Smooth muscle cell (in vitro differentiated cells): ENCODE data around the gene HNRNPH3. TPM values are rescaled to one million over a fixed set of nuclear protein-coding genes. Genes with fewer than 3 reads are reported as not detected.

ENCODE experiments used
- DNase-seq: peaks from one replicate; lab custom pipeline; 2025; ENCODE audit not compliant: unreplicated experiment; lab: John Stamatoyannopoulos, UW
- H2AFZ ChIP-seq: fragments of 200-600 bp; sonication (generic); 2 replicates; pipeline ENCODE4 v1.6.0; 2016; ENCODE audit warnings: antibody characterized with exemption, low read depth, mild to moderate bottlenecking
- H3F3A ChIP-seq: fragments of 200-600 bp; sonication (generic); 2 replicates; pipeline ENCODE4 v1.6.0; 2017; ENCODE audit warnings: antibody characterized with exemption, low read depth
- H3K27ac ChIP-seq: fragments of 200-600 bp; sonication (generic); 2 replicates; pipeline ENCODE4 v1.5.1; 2016; ENCODE audit warnings: low read depth, mild to moderate bottlenecking
- H3K27me3 ChIP-seq: fragments of 200-600 bp; sonication (generic); 2 replicates; pipeline ENCODE4 v1.6.1; 2016; ENCODE audit warnings: low read depth, mild to moderate bottlenecking
- H3K36me3 ChIP-seq: fragments of 200-600 bp; sonication (generic); 2 replicates; pipeline ENCODE4 v1.5.1; 2016; ENCODE audit warnings: low read depth
- H3K4me1 ChIP-seq: fragments of 200-600 bp; sonication (generic); 2 replicates; pipeline ENCODE4 v1.5.1; 2016; ENCODE audit warnings: low read depth
- H3K4me2 ChIP-seq: fragments of 200-600 bp; sonication (generic); 2 replicates; pipeline ENCODE4 v1.6.0; 2016; ENCODE audit warnings: mild to moderate bottlenecking
- H3K4me3 ChIP-seq: fragments of 200-600 bp; sonication (generic); 2 replicates; pipeline ENCODE4 v1.5.1; 2016; ENCODE audit warnings: mild to moderate bottlenecking
- H3K79me2 ChIP-seq: fragments of 200-600 bp; sonication (generic); 2 replicates; pipeline ENCODE4 v1.6.0; 2016; ENCODE audit warnings: low read depth, mild to moderate bottlenecking
- H3K9ac ChIP-seq: fragments of 200-600 bp; sonication (generic); 2 replicates; pipeline ENCODE4 v1.6.0; 2016; ENCODE audit warnings: low read depth
- H3K9me3 ChIP-seq: fragments of 200-600 bp; sonication (generic); replicated peaks from 2 replicates; pipeline ENCODE4 v1.5.1; 2016; ENCODE audit warnings: low read depth
- H4K20me1 ChIP-seq: fragments of 200-600 bp; sonication (generic); 2 replicates; pipeline ENCODE4 v1.6.0; 2016; ENCODE audit warnings: low read depth
- CTCF ChIP-seq: fragments of 200-600 bp; sonication (generic); IDR thresholded peaks from 2 replicates; pipeline ENCODE4 v1.5.1; 2017; ENCODE audit warnings: borderline replicate concordance, mild to moderate bottlenecking, antibody characterized with exemption; ENCODE audit not compliant: insufficient read depth, poor library complexity, severe bottlenecking
- WGBS: methylation state at CpG from one replicate; pipeline ENCODE4 v1.1.7; 2016; ENCODE audit warnings: low lambda C conversion rate; 5-methylcytosine and 5-hydroxymethylcytosine counted together
- polyA plus RNA-seq: library from polyadenylated mRNA; unstranded; fragments of >200 nt; fragmentation: Nextera tagmentation; extraction: Ambion mirVana; gene quantifications from 2 replicates; pipeline ENCODE4 v1.2.1, GENCODE V29; 2016
- total RNA-seq: library from RNA; depleted of rRNA; stranded (reverse); fragments of >200 nt; gene quantifications from 2 replicates; pipeline ENCODE4 v1.2.3, GENCODE V29; 2014

Gene HNRNPH3
- total and polyA plus RNA-seq, 2 experiments from 2014 or later = 31.2 to 143 TPM

DNA sequence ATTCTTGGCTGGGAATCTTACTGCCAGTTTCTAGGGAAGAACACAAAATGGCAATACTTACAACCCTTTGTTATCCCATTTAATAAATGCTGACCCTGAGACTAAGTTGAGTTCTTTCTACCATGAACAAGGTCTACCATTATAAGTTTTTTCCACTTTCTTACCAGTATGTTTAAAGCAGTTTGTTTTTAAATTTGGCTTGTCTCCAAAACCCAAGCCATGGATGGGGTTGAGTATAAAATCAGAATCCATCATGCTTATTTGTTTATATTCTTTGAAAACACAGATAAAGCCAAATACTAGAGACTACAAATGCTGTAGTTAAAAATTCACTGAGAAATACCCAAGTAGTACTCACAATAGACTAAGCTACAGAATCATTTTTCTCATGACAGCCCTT, 41.1 kb upstream of the HNRNPH3 start:
- Histone ChIP-seq H3F3A (no peaks in the 10 kb centered on the region), H2AFZ (no peak overlapping the region), H3K4me1 (no peaks in the 10 kb centered on the region), H3K36me3 (no peaks in the 10 kb centered on the region), H3K9me3 (no peaks in the 10 kb centered on the region), H3K4me2 (no peak overlapping the region), H3K79me2 (no peaks in the 10 kb centered on the region), H3K27ac (no peak overlapping the region), H3K4me3 (no peak overlapping the region), H4K20me1 (no peaks in the 10 kb centered on the region), H3K27me3 (no peaks in the 10 kb centered on the region), H3K9ac (no peak overlapping the region)
- TF ChIP-seq CTCF = no peak
- no peak for DNase-seq

DNA sequence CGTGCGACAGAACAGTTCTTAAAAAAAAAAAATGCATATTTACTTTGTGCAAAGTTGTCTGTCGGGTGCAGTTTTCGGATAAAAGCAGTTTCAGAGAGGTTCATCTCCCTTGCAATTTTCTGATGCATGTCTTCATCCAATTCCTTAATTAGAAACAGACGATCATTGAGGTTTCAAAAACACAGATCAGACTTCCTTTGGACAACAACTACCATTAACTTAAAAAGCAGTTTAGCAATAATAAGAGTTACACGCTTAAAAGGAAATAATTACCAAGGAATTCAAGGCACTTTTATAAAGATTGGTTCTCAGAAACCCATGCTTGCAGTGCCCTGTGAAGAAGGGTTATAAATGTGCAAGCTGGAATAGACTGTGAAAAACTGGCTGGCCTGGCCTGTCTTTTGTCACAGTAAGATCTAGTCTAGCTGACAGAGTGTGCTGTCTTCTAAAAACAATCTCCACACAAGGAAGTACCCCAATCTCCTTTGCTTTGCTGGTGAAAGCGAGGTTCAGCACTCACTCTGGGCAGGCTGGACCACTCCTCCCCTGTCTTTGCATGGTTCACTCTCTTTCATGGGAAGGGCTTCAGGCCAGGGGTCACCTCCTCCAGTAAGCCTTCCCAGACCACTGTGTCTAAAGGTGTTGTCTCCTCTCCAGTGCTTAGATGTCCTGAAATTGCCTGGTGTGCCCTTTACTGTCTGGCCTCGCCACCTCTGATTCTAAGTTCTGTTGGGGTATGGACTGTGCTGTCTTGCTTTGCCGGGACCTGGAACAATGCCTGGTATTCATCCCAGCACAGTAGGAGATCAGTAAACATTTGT, 34.8 kb upstream of the HNRNPH3 start:
- 47% methylated on average over 9 of the region's 9 CpGs for WGBS
- no peaks in the 10 kb centered on the region for H3K9me3 ChIP-seq
- H3K9ac ChIP-seq = no peak overlapping the region
- H3F3A ChIP-seq = no peaks in the 10 kb centered on the region
- TF ChIP-seq CTCF = no peak
- no peaks in the 10 kb centered on the region for H3K4me1 ChIP-seq
- DNase-seq = no peak
- H3K79me2 ChIP-seq = no peaks in the 10 kb centered on the region
- H2AFZ ChIP-seq = no peak overlapping the region
- H3K27ac ChIP-seq = no peak overlapping the region
- H4K20me1 ChIP-seq = no peaks in the 10 kb centered on the region
- H3K36me3 ChIP-seq = no peaks in the 10 kb centered on the region
- no peaks in the 10 kb centered on the region for H3K27me3 ChIP-seq
- H3K4me2 ChIP-seq = peak overlapping the region; percentile 2
- H3K4me3 ChIP-seq = no peak overlapping the region

- Histone ChIP-seq H3F3A (no peaks in the 10 kb centered on the region), H4K20me1 (no peaks in the 10 kb centered on the region), H3K9me3 (no peaks in the 10 kb centered on the region), H3K36me3 (no peaks in the 10 kb centered on the region), H2AFZ (no peak overlapping the region), H3K9ac (no peak overlapping the region), H3K4me1 (no peaks in the 10 kb centered on the region), H3K4me2 (no peak overlapping the region), H3K4me3 (no peak overlapping the region), H3K27ac (no peak overlapping the region), H3K27me3 (no peaks in the 10 kb centered on the region), H3K79me2 (no peaks in the 10 kb centered on the region)
- no peak for TF ChIP-seq CTCF
- no peak for DNase-seq
- 87% methylated on average over 3 of the region's 3 CpGs for WGBS
These were observed 30.6 kb upstream of the HNRNPH3 start for GRCh38 chr10:68301301-68301700.

DNA sequence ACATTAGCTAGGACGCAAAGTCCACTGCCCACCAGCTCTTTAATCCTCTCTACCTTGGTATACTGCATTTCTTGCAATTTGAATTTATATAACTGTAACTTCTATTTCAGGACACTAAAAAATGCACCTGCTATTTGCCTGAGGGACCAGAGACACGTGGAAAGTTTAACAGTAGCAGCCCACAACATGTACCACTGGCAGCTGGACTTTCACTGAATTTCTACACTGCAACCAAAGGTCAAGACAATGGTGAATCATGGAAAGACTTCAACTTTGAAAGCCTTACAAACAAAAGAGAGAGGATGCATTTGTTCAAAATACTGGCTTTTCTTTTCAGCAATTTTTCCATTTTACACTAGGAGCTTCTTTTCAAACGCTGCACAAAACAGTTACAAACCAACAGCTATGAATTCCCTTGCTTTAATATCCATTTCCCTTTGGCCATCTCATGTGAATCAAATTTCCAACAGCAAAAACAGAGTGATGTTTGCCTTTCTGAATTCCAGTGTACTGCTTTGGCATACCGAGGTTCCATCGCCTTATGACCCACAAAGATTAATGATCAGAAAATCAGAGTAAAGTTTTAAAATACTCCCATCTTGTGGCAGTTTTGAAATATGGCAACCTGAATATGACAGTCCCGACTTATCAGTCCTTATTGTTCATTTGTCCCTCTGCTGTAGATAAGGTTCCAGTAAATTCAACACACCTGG, 29.9 kb upstream of the HNRNPH3 start:
- WGBS = 78% methylated on average over 6 of the region's 6 CpGs
- no peak overlapping the region for H3K27ac ChIP-seq
- no peaks in the 10 kb centered on the region for H3K4me1 ChIP-seq
- H3K27me3 ChIP-seq = no peaks in the 10 kb centered on the region
- no peak overlapping the region for H3K4me3 ChIP-seq
- no peaks in the 10 kb centered on the region for H3K79me2 ChIP-seq
- H3K9ac ChIP-seq = no peak overlapping the region
- H2AFZ ChIP-seq = no peak overlapping the region
- no peaks in the 10 kb centered on the region for H4K20me1 ChIP-seq
- H3K9me3 ChIP-seq = no peaks in the 10 kb centered on the region
- H3F3A ChIP-seq = no peaks in the 10 kb centered on the region
- TF ChIP-seq CTCF = peak; percentile 57
- H3K4me2 ChIP-seq = no peak overlapping the region
- no peak for DNase-seq
- no peaks in the 10 kb centered on the region for H3K36me3 ChIP-seq
